K562 (cell line): ENCODE results near the gene TNNT1. TPM values are rescaled to one million over a fixed set of nuclear protein-coding genes. Genes with fewer than 3 reads are reported as not detected.

Experiments used
- ASH1L ChIP-seq: fragments of 450-650 bp; IDR thresholded peaks from 2 replicates; pipeline ENCODE4 v1.6.1; 2018; ENCODE audit warnings: borderline replicate concordance, mild to moderate bottlenecking, low read depth; ENCODE audit not compliant: partially characterized antibody
- CBX2 ChIP-seq: fragments of 200-600 bp; sonication (generic); IDR thresholded peaks from one replicate; pipeline ENCODE4 v1.6.1; 2012; ENCODE audit warnings: mild to moderate bottlenecking, low read length, inconsistent platforms; ENCODE audit not compliant: insufficient read depth, poor library complexity, severe bottlenecking
- DDX20 ChIP-seq: fragments of 450-650 bp; IDR thresholded peaks from 2 replicates; pipeline ENCODE4 v1.6.1; 2016; ENCODE audit warnings: missing genetic modification characterization, low read depth, mild to moderate bottlenecking, missing compliant biosample characterization, moderate library complexity
- EGR1 ChIP-seq: fragments of 450-650 bp; conservative IDR thresholded peaks from 2 replicates; pipeline ENCODE4 v1.6.1; 2017; ENCODE audit warnings: mild to moderate bottlenecking
- EHMT2 ChIP-seq: fragments of 450-650 bp; IDR thresholded peaks from 2 replicates; pipeline ENCODE4 v1.6.1; 2018; ENCODE audit warnings: antibody characterized with exemption
- FOXP4 ChIP-seq: sonication (generic); formaldehyde crosslinking; IDR thresholded peaks from 2 replicates; pipeline ENCODE4 v1.8.0; 2022; ENCODE audit warnings: mild to moderate bottlenecking, missing genetic modification reagents, borderline replicate concordance
- KLF1 ChIP-seq: fragments of 450-650 bp; IDR thresholded peaks from 2 replicates; pipeline ENCODE4 v1.6.1; 2016; ENCODE audit warnings: missing genetic modification characterization, missing compliant biosample characterization
- MIER1 ChIP-seq: fragments of 450-650 bp; IDR thresholded peaks from 2 replicates; pipeline ENCODE4 v1.6.1; 2016; ENCODE audit warnings: antibody characterized with exemption, mild to moderate bottlenecking, low read depth
- MXI1 ChIP-seq: IDR thresholded peaks from 2 replicates; pipeline ENCODE4 v1.6.1; 2011; ENCODE audit warnings: low read depth, mild to moderate bottlenecking, improper control_type of control experiment, low read length
- MYNN ChIP-seq, 2 experiments: sonication (generic); formaldehyde crosslinking in 1 of 2; IDR thresholded peaks; 2 replicates each; pipeline versions ENCODE4 v1.5.0 to v1.6.1; 2016 to 2020; ENCODE audit warnings: antibody characterized with exemption in 1 of 2, missing genetic modification reagents in 1 of 2
- NFYB ChIP-seq: IDR thresholded peaks from 2 replicates; pipeline ENCODE4 v1.6.1; 2011; ENCODE audit warnings: mild to moderate bottlenecking, moderate library complexity; ENCODE audit not compliant: insufficient read length; ENCODE audit errors: extremely low read depth
- PHF20 ChIP-seq: fragments of 450-650 bp; IDR thresholded peaks from 2 replicates; pipeline ENCODE4 v1.6.1; 2018; ENCODE audit not compliant: partially characterized antibody
- PHTF2 ChIP-seq: fragments of 250-450 bp; sonication (Bioruptor Pico); IDR thresholded peaks from 2 replicates; pipeline ENCODE4 v1.5.0; 2021; ENCODE audit warnings: mild to moderate bottlenecking
- POLR2A ChIP-seq: fragments of 450-650 bp; conservative IDR thresholded peaks from 2 replicates; pipeline ENCODE4 v1.6.1; 2016
- POLR2H ChIP-seq: IDR thresholded peaks from 2 replicates; pipeline ENCODE4 v1.6.1; 2016; ENCODE audit warnings: missing genetic modification characterization, low read depth, mild to moderate bottlenecking, control low read depth, missing compliant biosample characterization, moderate library complexity
- PRPF4 ChIP-seq: fragments of 200-400 bp; formaldehyde crosslinking; IDR thresholded peaks from one replicate; pipeline ENCODE4 v1.6.1; 2017; ENCODE audit warnings: low read length, low read depth, mild to moderate bottlenecking; ENCODE audit not compliant: insufficient read depth, poor library complexity, severe bottlenecking
- PURB ChIP-seq: sonication (generic); formaldehyde crosslinking; IDR thresholded peaks from 2 replicates; pipeline ENCODE4 v1.9.0; 2021; ENCODE audit warnings: low read depth, mild to moderate bottlenecking, missing genetic modification reagents
- RFX7 ChIP-seq: fragments of 250-450 bp; sonication (Bioruptor Pico); IDR thresholded peaks from 2 replicates; pipeline ENCODE4 v1.5.1; 2021; ENCODE audit warnings: mild to moderate bottlenecking
- SLC30A9 ChIP-seq: fragments of 250-450 bp; sonication (Bioruptor Pico); IDR thresholded peaks from 2 replicates; pipeline ENCODE4 v1.8.0; 2022; ENCODE audit warnings: mild to moderate bottlenecking, moderate library complexity
- SPI1 ChIP-seq: IDR thresholded peaks from 2 replicates; pipeline ENCODE4 v1.6.1; 2011; ENCODE audit warnings: low read depth, low read length, control low read depth, borderline replicate concordance
- SREBF1 ChIP-seq: fragments of 150-350 bp; IDR thresholded peaks from 2 replicates; pipeline ENCODE4 v1.6.1; 2014; ENCODE audit warnings: antibody characterized with exemption, low read depth, low read length, borderline replicate concordance
- SRSF7 ChIP-seq: fragments of 200-400 bp; formaldehyde crosslinking; optimal IDR thresholded peaks from 2 replicates; pipeline ENCODE3; 2017; ENCODE audit warnings: mild to moderate bottlenecking, low read depth, low read length
- TARDBP ChIP-seq: fragments of 450-650 bp; IDR thresholded peaks from 2 replicates; pipeline ENCODE4 v1.6.1; 2016
- TEAD1 ChIP-seq, 2 experiments: fragments of 450-650 bp in 1 of 2; sonication (generic) in 1 of 2; formaldehyde crosslinking; IDR thresholded peaks; 2 replicates each; pipeline versions ENCODE4 v1.4.0 to v1.8.0; 2020 to 2022; ENCODE audit warnings: mild to moderate bottlenecking in 2 of 2, missing genetic modification reagents in 1 of 2
- USF2 ChIP-seq: sonication (generic); formaldehyde crosslinking; IDR thresholded peaks from 2 replicates; pipeline ENCODE4 v1.5.0; 2020; ENCODE audit warnings: missing genetic modification reagents
- ZC3H8 ChIP-seq: fragments of 450-650 bp; IDR thresholded peaks from 2 replicates; pipeline ENCODE4 v1.6.1; 2017
- ZNF41 ChIP-seq: fragments of 250-450 bp; sonication (Bioruptor Pico); conservative IDR thresholded peaks from 2 replicates; pipeline ENCODE4 v1.4.0; 2020; ENCODE audit warnings: mild to moderate bottlenecking
- ZNF507 ChIP-seq: conservative IDR thresholded peaks from 2 replicates; pipeline ENCODE4 v1.6.1; 2017; ENCODE audit warnings: missing genetic modification characterization, missing compliant biosample characterization
- ZNF79 ChIP-seq: fragments of 250-450 bp; sonication (Bioruptor Pico); IDR thresholded peaks from 2 replicates; pipeline ENCODE4 v1.4.0; 2020; ENCODE audit warnings: low read depth, mild to moderate bottlenecking, moderate library complexity
- polyA plus RNA-seq, 8 experiments: library from polyadenylated mRNA; depleted of rRNA in 4 of 8; stranded (reverse) in 5 of 8; unstranded in 3 of 8; fragments of >200 nt; fragmentation: Nextera tagmentation in 2 of 8; fragmentation: Illumina TruSeq in 1 of 8; extraction: Ambion mirVana in 2 of 8; extraction: Trizol in 1 of 8; gene quantifications; 2 replicates each; pipeline versions ENCODE4 v1.2.1 to v1.2.3, GENCODE V29; 2011 to 2014; ENCODE audit warnings: inconsistent platforms in 1 of 8, missing spikeins in 1 of 8
- total RNA-seq, 7 experiments: library from RNA; depleted of rRNA in 6 of 7; stranded (reverse); fragments of >200 nt in 6 of 7; fragmentation: Illumina TruSeq in 2 of 7; extraction: Trizol in 2 of 7; gene quantifications; 2 replicates each; pipeline versions ENCODE4 v1.2.1 to v1.2.3, GENCODE V29; 2011 to 2021; ENCODE audit warnings: low replicate concordance in 1 of 7

Gene TNNT1
- total and polyA plus RNA-seq, 9 of the 15 experiments (the other 6 are each of a cell fraction or from before 2014, with no cell fraction given) = 31.8 to 390 (median 227) TPM

GRCh38 chr19:55117663-55118391 is 31.2 kb downstream of the TNNT1 start (continued):
- TF ChIP-seq MIER1 (peak; percentile 25; the same call in 1 of the 2 replicates), USF2 (CRISPR knock-in tag) (no peak), POLR2H (tag) (peak; percentile 82), PHF20 (peak; percentile 60), POLR2A (peak; percentile 87), ZC3H8 (no peak), PRPF4 (no peak), SPI1 (peak; percentile 65; the same call in 1 of the 2 replicates), DDX20 (tag) (no peak), MYNN (IDR thresholded peaks at IDR 0.05) (no peak), MYNN (CRISPR knock-in tag; IDR thresholded peaks at IDR 0.05) (no peak), PURB (CRISPR knock-in tag) (no peak), PHTF2 (no peak), NFYB (no peak), CBX2 (no peak), KLF1 (tag) (no peak), RFX7 (CRISPR knock-in tag) (no peak), MXI1 (no peak; the same call in 1 of the 2 replicates), EHMT2 (no peak), ZNF507 (tag) (no peak), SREBF1 (peak; percentile 85; the same call in 1 of the 2 replicates), ASH1L (no peak), ZNF41 (CRISPR knock-in tag) (no peak), TEAD1 (CRISPR knock-in tag; IDR thresholded peaks at IDR 0.05) (peak; percentile 19 to 55; a peak in 1 of 4 replicates), SRSF7 (no peak), ZNF79 (CRISPR knock-in tag) (no peak), SLC30A9 (no peak), EGR1 (peak; percentile 42), FOXP4 (CRISPR knock-in tag) (0 out of 2 replicates have a peak, but pooled peaks have one; percentile 28), TARDBP (no peak)
